GM19324 (cell line): ENCODE data around the gene AIF1L.

ENCODE experiments used
- ATAC-seq: cut with Tn5 transposase; IDR thresholded peaks from one replicate; pipeline ENCODE4 v1.9.1; 2021; ENCODE audit warnings: mild to moderate bottlenecking, moderate library complexity; ENCODE audit not compliant: unreplicated experiment, low FRiP score

Gene AIF1L

GRCh38 chr9:131117121-131117761 is 20.9 kb downstream of the AIF1L start:
- no peak for ATAC-seq

- ATAC-seq: no peak
Measured at GRCh38 chr9:131117762-131118145, 21.4 kb downstream of the AIF1L start.

GRCh38 chr9:131119600-131119999 is 23.3 kb downstream of the AIF1L start:
- ATAC-seq: no peak

GRCh38 chr9:131120620-131121228 is 24.4 kb downstream of the AIF1L start:
- ATAC-seq: no peak

GRCh38 chr9:131121346-131121745 is 25.0 kb downstream of the AIF1L start:
- ATAC-seq: no peak

GRCh38 chr9:131122158-131122557 is 25.8 kb downstream of the AIF1L start:
- no peak for ATAC-seq

- no peak for ATAC-seq
Measured at GRCh38 chr9:131125038-131125287, 28.6 kb downstream of the AIF1L start.

GRCh38 chr9:131125288-131126058 is 29.1 kb downstream of the AIF1L start, which contains the start of gene NUP214:
Gene NUP214 (plus strand): TSS chr9:131125586. CDS start chr9:131125705, 119 bp downstream.
- ATAC-seq: peak; percentile 93

GRCh38 chr9:131126059-131126426 is 29.7 kb downstream of the AIF1L start:
- ATAC-seq: no peak

- ATAC-seq: no peak
Measured at GRCh38 chr9:131129183-131129582, 32.9 kb downstream of the AIF1L start.

GRCh38 chr9:131138676-131139075 is 42.3 kb downstream of the AIF1L start:
- no peak for ATAC-seq

GRCh38 chr9:131140112-131140511 is 43.8 kb downstream of the AIF1L start:
- no peak for ATAC-seq

GRCh38 chr9:131140550-131140949 is 44.2 kb downstream of the AIF1L start:
- ATAC-seq: no peak

GRCh38 chr9:131142160-131142559 is 45.8 kb downstream of the AIF1L start:
- no peak for ATAC-seq

GRCh38 chr9:131144201-131144600 is 47.9 kb downstream of the AIF1L start:
- no peak for ATAC-seq

- ATAC-seq: no peak
Measured at GRCh38 chr9:131145245-131145644, 48.9 kb downstream of the AIF1L start.

- ATAC-seq: no peak
Measured at GRCh38 chr9:131146186-131146585, 49.9 kb downstream of the AIF1L start.

- no peak for ATAC-seq
Measured at GRCh38 chr9:131148276-131148675, 51.9 kb downstream of the AIF1L start.

GRCh38 chr9:131148966-131149687 is 52.8 kb downstream of the AIF1L start:
- no peak for ATAC-seq

- ATAC-seq: no peak
Measured at GRCh38 chr9:131149688-131150053, 53.3 kb downstream of the AIF1L start.

GRCh38 chr9:131153595-131153994 is 57.3 kb downstream of the AIF1L start:
- ATAC-seq: no peak
